ENCODE data around the gene STARD13. TPM values are rescaled to one million over a fixed set of nuclear protein-coding genes. Genes with fewer than 3 reads are reported as not detected.

STARD13 gene
- total RNA-seq, 2 experiments from 2014 or later = not detected

- DNase-seq = no peak
- ChIA-PET CTCF (no interaction called here), POLR2A (no interaction called here)
- intact Hi-C loops (cut with micrococcal nuclease) = no loop called here
- no peak for TF ChIP-seq CTCF (IDR thresholded peaks at IDR 0.05)
- Mint-ChIP-seq H3K27ac (no peak overlapping the region), H3K9me3 (no peaks in the 10 kb centered on the region), H3K27me3 (peaks cover 9% of the 10 kb centered on the region), H3K4me3 (no peak overlapping the region), H3K36me3 (ENCODE audit: low read depth) (no peaks in the 10 kb centered on the region), H3K4me1 (ENCODE audit: low read depth) (no peaks in the 10 kb centered on the region)
- no peak for ATAC-seq
Observed at GRCh38 chr13:33316890-33317289, 31.3 kb upstream of the STARD13 start.

GRCh38 chr13:33313504-33313903 lies 27.9 kb upstream of the STARD13 start:
- no peak overlapping the region for H3K4me3 Mint-ChIP-seq
- DNase-seq = no peak
- no peaks in the 10 kb centered on the region for H3K9me3 Mint-ChIP-seq
- CTCF ChIA-PET = no interaction called here
- POLR2A ChIA-PET = no interaction called here
- H3K27me3 Mint-ChIP-seq = peaks cover 11% of the 10 kb centered on the region
- H3K36me3 Mint-ChIP-seq (ENCODE audit: low read depth) = no peaks in the 10 kb centered on the region
- no peak for TF ChIP-seq CTCF (IDR thresholded peaks at IDR 0.05)
- no peak overlapping the region for H3K27ac Mint-ChIP-seq
- ATAC-seq = no peak
- intact Hi-C loops (cut with micrococcal nuclease) = no loop called here
- H3K4me1 Mint-ChIP-seq (ENCODE audit: low read depth) = no peaks in the 10 kb centered on the region

- Mint-ChIP-seq H3K27me3 (peaks cover 11% of the 10 kb centered on the region), H3K4me1 (ENCODE audit: low read depth) (no peaks in the 10 kb centered on the region), H3K4me3 (no peak overlapping the region), H3K36me3 (ENCODE audit: low read depth) (no peaks in the 10 kb centered on the region), H3K27ac (no peak overlapping the region), H3K9me3 (no peaks in the 10 kb centered on the region)
- TF ChIP-seq CTCF (IDR thresholded peaks at IDR 0.05) = no peak
- ChIA-PET POLR2A (no interaction called here), CTCF (no interaction called here)
- DNase-seq (no peak), ATAC-seq (no peak)
- intact Hi-C loops (cut with micrococcal nuclease) = no loop called here
Observed at GRCh38 chr13:33312861-33313212, 27.3 kb upstream of the STARD13 start.

GRCh38 chr13:33312150-33312860 lies 26.8 kb upstream of the STARD13 start:
- Mint-ChIP-seq H3K27ac (no peak overlapping the region), H3K4me3 (no peak overlapping the region), H3K9me3 (no peaks in the 10 kb centered on the region), H3K27me3 (peaks cover 13% of the 10 kb centered on the region), H3K4me1 (ENCODE audit: low read depth) (no peaks in the 10 kb centered on the region), H3K36me3 (ENCODE audit: low read depth) (no peaks in the 10 kb centered on the region)
- ChIA-PET POLR2A (no interaction called here), CTCF (no interaction called here)
- ATAC-seq (no peak), DNase-seq (no peak)
- TF ChIP-seq CTCF (IDR thresholded peaks at IDR 0.05) = no peak
- intact Hi-C loops (cut with micrococcal nuclease) = no loop called here

GRCh38 chr13:33311040-33311439 lies 25.5 kb upstream of the STARD13 start:
- H3K36me3 Mint-ChIP-seq (ENCODE audit: low read depth) = no peaks in the 10 kb centered on the region
- POLR2A ChIA-PET = no interaction called here
- H3K4me1 Mint-ChIP-seq (ENCODE audit: low read depth) = no peaks in the 10 kb centered on the region
- intact Hi-C loops (cut with micrococcal nuclease) = no loop called here
- H3K27me3 Mint-ChIP-seq = peaks cover 12% of the 10 kb centered on the region
- CTCF ChIA-PET = no interaction called here
- DNase-seq (no peak), ATAC-seq (no peak)
- H3K27ac Mint-ChIP-seq = no peak overlapping the region
- H3K4me3 Mint-ChIP-seq = no peak overlapping the region
- H3K9me3 Mint-ChIP-seq = peaks cover 2% of the 10 kb centered on the region
- TF ChIP-seq CTCF (IDR thresholded peaks at IDR 0.05) = no peak
